ENCODE measurements around the gene CROCC2. TPM values are rescaled to one million over a fixed set of nuclear protein-coding genes. Genes with fewer than 3 reads are reported as not detected.

The CROCC2 gene
- total and polyA plus RNA-seq, 2 of the 13 experiments (the other 11 are each of a cell fraction or from before 2014, with no cell fraction given), result not detected

- TF ChIP-seq HIC2 (CRISPR knock-in tag; IDR thresholded peaks at IDR 0.05; ENCODE audit: low read depth), result peak; percentile 25; the same call in 1 of the 2 replicates
- 0 out of 2 replicates have a peak, but pooled peaks have one; percentile 47 for TF ChIP-seq EZH2 (conservative IDR thresholded peaks at IDR 0.05; ENCODE audit: low read depth, low read length)
- no peak for TF ChIP-seq ETS1 (CRISPR knock-in tag; IDR thresholded peaks at IDR 0.05)
- TF ChIP-seq ZNF274 (CRISPR knock-in tag; IDR thresholded peaks at IDR 0.05), result 0 out of 2 replicates have a peak, but pooled peaks have one; percentile 23
- TF ChIP-seq HMGA1 (CRISPR knock-in tag; conservative IDR thresholded peaks at IDR 0.05), result no peak
- peak; percentile 60 for TF ChIP-seq RFX3 (CRISPR knock-in tag; IDR thresholded peaks at IDR 0.05)
- TF ChIP-seq ATF6 (CRISPR knock-in tag; conservative IDR thresholded peaks at IDR 0.05), result no peak
- TF ChIP-seq TERF1 (CRISPR knock-in tag; IDR thresholded peaks at IDR 0.05), result no peak
- TF ChIP-seq MAX (IDR thresholded peaks at IDR 0.05), result peak; percentile 28; the same call in 1 of the 2 replicates
- TF ChIP-seq YY1 (IDR thresholded peaks at IDR 0.05; ENCODE audit: insufficient read depth, insufficient replicate concordance, low read depth, low read length), result peak; percentile 75
- TF ChIP-seq FOSL2 (CRISPR knock-in tag; IDR thresholded peaks at IDR 0.05), result peak; percentile 84
- peak; percentile 27; the same call in 1 of the 2 replicates for TF ChIP-seq SAP130 (CRISPR knock-in tag; IDR thresholded peaks at IDR 0.05; ENCODE audit: low read depth)
- TF ChIP-seq EED (CRISPR knock-in tag; IDR thresholded peaks at IDR 0.05), result 0 out of 2 replicates have a peak, but pooled peaks have one; percentile 1
- no peak for TF ChIP-seq FOXA1 (IDR thresholded peaks at IDR 0.05)
- TF ChIP-seq FOXA1 (CRISPR knock-in tag; IDR thresholded peaks at IDR 0.05), result peak; percentile 45; the same call in 1 of the 2 replicates
- TF ChIP-seq CHCHD3 (CRISPR knock-in tag; IDR thresholded peaks at IDR 0.05), result 0 out of 2 replicates have a peak, but pooled peaks have one; percentile 33
- TF ChIP-seq KLF13 (CRISPR knock-in tag; IDR thresholded peaks at IDR 0.05), result 0 out of 2 replicates have a peak, but pooled peaks have one; percentile 67
Observed at GRCh38 chr2:240991378-240992263, 85.5 kb downstream of the CROCC2 start (continued).

Data from HepG2 (cell line).